ENCODE measurements around the gene RAB9B.

GRCh38 chrX:103839404-103839803 lies 7.3 kb upstream of the RAB9B start:
- TF ChIP-seq EZH2 (IDR thresholded peaks at IDR 0.05; ENCODE audit: borderline replicate concordance) (no peak), CTCF (IDR thresholded peaks at IDR 0.05; ENCODE audit: poor library complexity) (no peak), EZH2phosphoT487 (IDR thresholded peaks at IDR 0.05; ENCODE audit: low read depth, severe bottlenecking, unreplicated experiment) (no peak)

Measured in hepatocyte (in vitro differentiated cells).